K562 (cell line): Measurements from ENCODE around the gene PROK1. TPM values are rescaled to one million over a fixed set of nuclear protein-coding genes. Genes with fewer than 3 reads are reported as not detected.

ENCODE experiments used
- ATAC-seq: fragments of 200-7000 bp; cut with Tn5 transposase; 3 replicates; pipeline ENCODE4 v1.9.1; 2020; ENCODE audit warnings: moderate library complexity
- BruUV-seq: library from RNA; stranded (reverse); fragments of 400-500 nt; replicated peaks from 2 replicates; lab custom pipeline; 2021; lab: Mats Ljungman, UMichigan
- CTCF ChIA-PET: fragments of 300-600 bp; formaldehyde crosslinking; extraction: SDS; loops from one replicate; lab custom pipeline; 2021; ENCODE audit warnings: low intra/inter-chr PET ratio; lab: Yijun Ruan, JAX
- POLR2A ChIA-PET: fragments of 300-600, 350-650 bp; sonication (Branson Sonifier 250); formaldehyde crosslinking; extraction: SDS; loops from one replicate; lab custom pipeline; 2021; ENCODE audit warnings: antibody characterized with exemption, inconsistent platforms; lab: Yijun Ruan, JAX
- DNase-seq, 4 experiments: peaks; one replicate each; pipeline versions ENCODE4 v3.0.0 to v3.0.0-alpha.2; 2011 to 2018; ENCODE audit warnings: low spot score in 3 of 4, mixed read lengths in 3 of 4; ENCODE audit errors: extremely low read depth in 1 of 4
- FAIRE-seq: peaks from 2 replicates; lab custom pipeline; 2011; peaks lifted over from hg19 to GRCh38; lab: Jason Lieb, UNC
- H2AFZ ChIP-seq: 2 replicates; pipeline ENCODE4 v1.6.0; 2011; ENCODE audit warnings: low read depth, low read length, control low read depth, inconsistent platforms
- H3K27ac ChIP-seq: fragments of 200-600 bp; 3 replicates; pipeline ENCODE4 v1.8.0; 2011; ENCODE audit warnings: low read depth, mild to moderate bottlenecking, control low read depth, inconsistent platforms, low read length, moderate library complexity, mixed read lengths; ENCODE audit errors: extremely low read depth
- H3K27me3 ChIP-seq, 2 experiments: fragments of 300-600 bp in 1 of 2; 2 replicates in 1 of 2; 3 replicates in 1 of 2; pipeline versions ENCODE4 v1.6.0 to v1.8.0; 2011; ENCODE audit warnings: inconsistent platforms in 2 of 2, low read length in 2 of 2, mild to moderate bottlenecking in 1 of 2, mixed read lengths in 1 of 2, moderate library complexity in 1 of 2; ENCODE audit not compliant: control insufficient read depth in 2 of 2, insufficient read depth in 2 of 2
- H3K36me3 ChIP-seq: fragments of 300-600 bp; 3 replicates; pipeline ENCODE4 v1.8.0; 2011; ENCODE audit warnings: mild to moderate bottlenecking, low read length, inconsistent platforms; ENCODE audit not compliant: control insufficient read depth, insufficient read depth
- H3K4me1 ChIP-seq, 2 experiments: fragments of 200-600 bp in 1 of 2; replicated peaks in 1 of 2; 2 replicates in 1 of 2; 3 replicates in 1 of 2; pipeline versions ENCODE4 v1.5.1 to v1.8.0; 2011; ENCODE audit warnings: inconsistent platforms in 2 of 2, low read length in 2 of 2, mild to moderate bottlenecking in 1 of 2, mixed read lengths in 1 of 2, moderate library complexity in 1 of 2; ENCODE audit not compliant: control insufficient read depth in 2 of 2, insufficient read depth in 2 of 2
- H3K4me2 ChIP-seq: 2 replicates; pipeline ENCODE4 v1.6.1; 2011; ENCODE audit warnings: low read length, control low read depth, inconsistent platforms, mixed read lengths; ENCODE audit not compliant: insufficient read depth
- H3K4me3 ChIP-seq: fragments of 200-600 bp; sonication (generic), shearing (Covaris generic); 2 replicates; pipeline ENCODE4 v1.5.1; 2016; ENCODE audit warnings: control low read depth, inconsistent platforms
- H3K79me2 ChIP-seq: fragments of 200-600 bp; 3 replicates; pipeline ENCODE4 v1.8.0; 2011; ENCODE audit warnings: low read length, inconsistent platforms; ENCODE audit not compliant: control insufficient read depth, insufficient read depth
- H3K9ac ChIP-seq, 2 experiments: 2 replicates each; pipeline versions ENCODE4 v1.6.0 to v1.6.1; 2011; ENCODE audit warnings: low read depth in 2 of 2, low read length in 2 of 2, control low read depth in 1 of 2, inconsistent platforms in 1 of 2, mild to moderate bottlenecking in 1 of 2, mixed read lengths in 1 of 2; ENCODE audit not compliant: insufficient read depth in 1 of 2
- H3K9me1 ChIP-seq: one replicate; pipeline ENCODE4 v1.6.0; 2011; ENCODE audit warnings: inconsistent platforms, mild to moderate bottlenecking, low read length, moderate library complexity; ENCODE audit not compliant: control insufficient read depth, insufficient read depth
- H3K9me3 ChIP-seq: replicated peaks from 2 replicates; pipeline ENCODE4 v1.5.1; 2011; ENCODE audit warnings: low read depth, low read length, inconsistent platforms; ENCODE audit not compliant: control insufficient read depth, insufficient read depth
- H4K20me1 ChIP-seq: replicated peaks from 2 replicates; pipeline ENCODE4 v1.6.1; 2011; ENCODE audit warnings: low read length, inconsistent platforms, mixed read lengths; ENCODE audit not compliant: control insufficient read depth, insufficient read depth
- BCOR ChIP-seq: fragments of 450-650 bp; IDR thresholded peaks from 2 replicates; pipeline ENCODE4 v1.6.1; 2016
- BRCA1 ChIP-seq, 2 experiments: fragments of 450-650 bp in 1 of 2; sonication (generic) in 1 of 2; formaldehyde crosslinking in 1 of 2; IDR thresholded peaks; 2 replicates each; pipeline versions ENCODE4 v1.5.0 to v1.6.1; 2017 to 2020; ENCODE audit warnings: mild to moderate bottlenecking in 1 of 2, missing genetic modification reagents in 1 of 2
- CREM ChIP-seq: IDR thresholded peaks from 2 replicates; pipeline ENCODE4 v1.6.1; 2014; ENCODE audit warnings: antibody characterized with exemption, low read depth
- MAZ ChIP-seq, 2 experiments: fragments of 450-650 bp in 1 of 2; sonication (generic) in 1 of 2; formaldehyde crosslinking; IDR thresholded peaks in 1 of 2; conservative IDR thresholded peaks in 1 of 2; 2 replicates each; pipeline versions ENCODE4 v1.4.0 to v1.5.0; 2020; ENCODE audit warnings: mild to moderate bottlenecking in 1 of 2, missing genetic modification reagents in 1 of 2
- OTX1 ChIP-seq: fragments of 450-650 bp; formaldehyde crosslinking; IDR thresholded peaks from 2 replicates; pipeline ENCODE4 v1.4.0; 2022; ENCODE audit warnings: mild to moderate bottlenecking
- PHF20 ChIP-seq: fragments of 450-650 bp; IDR thresholded peaks from 2 replicates; pipeline ENCODE4 v1.6.1; 2018; ENCODE audit not compliant: partially characterized antibody
- RBBP5 ChIP-seq: fragments of 200-600 bp; sonication (generic); IDR thresholded peaks from 2 replicates; pipeline ENCODE4 v1.6.1; 2012; ENCODE audit warnings: borderline replicate concordance, mild to moderate bottlenecking, low read length, control low read depth, inconsistent platforms; ENCODE audit not compliant: insufficient read depth, poor library complexity, severe bottlenecking
- SP2 ChIP-seq: IDR thresholded peaks from 2 replicates; pipeline ENCODE4 v1.6.1; 2011; ENCODE audit warnings: mild to moderate bottlenecking, low read depth, low read length, moderate library complexity; ENCODE audit not compliant: poor library complexity, severe bottlenecking; ENCODE audit errors: extremely low read depth
- XRCC5 ChIP-seq: fragments of 200-400 bp; formaldehyde crosslinking; IDR thresholded peaks from 2 replicates; pipeline ENCODE4 v1.6.1; 2017; ENCODE audit warnings: low read depth, mild to moderate bottlenecking, low read length
- ZNF436 ChIP-seq: fragments of 250-450, 450-650 bp; sonication (Bioruptor Pico); formaldehyde crosslinking; IDR thresholded peaks from 2 replicates; pipeline ENCODE4 v1.7.0; 2020; ENCODE audit warnings: mild to moderate bottlenecking
- ZNF586 ChIP-seq: fragments of 450-650 bp; formaldehyde crosslinking; conservative IDR thresholded peaks from 2 replicates; pipeline ENCODE4 v1.4.0; 2020; ENCODE audit warnings: mild to moderate bottlenecking, moderate library complexity
- WGBS: fragments of 100-300 bp; shearing (Covaris generic); methylation state at CpG from one replicate; pipeline ENCODE4 v1.1.6; 2016; ENCODE audit warnings: low coverage, mixed read lengths; ENCODE audit not compliant: insufficient coverage; ENCODE audit errors: missing lambda C conversion rate; 5-methylcytosine and 5-hydroxymethylcytosine counted together
- in situ Hi-C: fragments of 300-500 bp; cut with MboI; formaldehyde crosslinking; loops from 4 replicates; pipeline ENCODE4 v1.15.0; 2018; ENCODE audit warnings: inconsistent platforms, mixed read lengths
- intact Hi-C: fragments of 100-400 bp; cut with micrococcal nuclease; formaldehyde crosslinking; loops from 2 replicates; pipeline ENCODE4 v1.14.2; 2022
- polyA plus RNA-seq, 8 experiments: library from polyadenylated mRNA; depleted of rRNA in 4 of 8; stranded (reverse) in 5 of 8; unstranded in 3 of 8; fragments of >200 nt; fragmentation: Nextera tagmentation in 2 of 8; fragmentation: Illumina TruSeq in 1 of 8; extraction: Ambion mirVana in 2 of 8; extraction: Trizol in 1 of 8; gene quantifications; 2 replicates each; pipeline versions ENCODE4 v1.2.1 to v1.2.3, GENCODE V29; 2011 to 2014; ENCODE audit warnings: inconsistent platforms in 1 of 8, missing spikeins in 1 of 8
- total RNA-seq, 7 experiments: library from RNA; depleted of rRNA in 6 of 7; stranded (reverse); fragments of >200 nt in 6 of 7; fragmentation: Illumina TruSeq in 2 of 7; extraction: Trizol in 2 of 7; gene quantifications; 2 replicates each; pipeline versions ENCODE4 v1.2.1 to v1.2.3, GENCODE V29; 2011 to 2021; ENCODE audit warnings: low replicate concordance in 1 of 7
- TF ChIP-seq, protein P1 (sequence below): fragments of 150-350 bp; IDR thresholded peaks from 2 replicates; pipeline ENCODE4 v1.6.1; 2014; ENCODE audit warnings: low read depth, mild to moderate bottlenecking, low read length, borderline replicate concordance
- TF ChIP-seq, protein P2 (sequence below): sonication (generic); formaldehyde crosslinking; IDR thresholded peaks from 2 replicates; pipeline ENCODE4 v1.8.0; 2023; ENCODE audit warnings: mild to moderate bottlenecking, missing genetic modification reagents

Gene PROK1
- total and polyA plus RNA-seq, 9 of the 15 experiments (the other 6 are each of a cell fraction or from before 2014, with no cell fraction given) = 0.15 TPM; not detected in 8

DNA sequence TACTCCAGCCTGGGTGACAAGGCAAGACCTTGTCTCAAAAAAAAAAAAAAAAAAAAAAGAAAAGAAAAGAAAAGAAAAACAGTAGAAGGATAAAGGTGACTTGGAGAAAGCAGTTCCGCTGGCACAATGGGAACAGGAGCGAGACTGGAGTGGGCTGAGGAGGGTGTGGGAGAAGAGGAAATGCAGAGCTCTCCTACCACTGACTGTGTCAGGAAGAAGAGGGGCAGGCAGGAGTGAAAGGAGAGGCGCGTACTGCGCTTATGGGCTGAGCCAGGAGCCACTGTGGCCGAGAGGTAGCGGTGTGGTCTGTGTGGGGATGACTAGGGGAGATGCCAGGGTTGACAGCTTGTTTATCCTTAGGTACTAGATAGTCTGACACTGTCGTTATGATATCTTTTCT is 6.4 kb upstream of the PROK1 start:
- H3K4me1 ChIP-seq = no peaks in the 10 kb centered on the region
- no TSS peak for BruUV-seq
- H3K27ac ChIP-seq = no peak overlapping the region
- H3K27me3 ChIP-seq = peaks cover 61 to 84% of the 10 kb centered on the region in 2 experiments
- no peak overlapping the region for H3K4me3 ChIP-seq
- H3K9me3 ChIP-seq = no peaks in the 10 kb centered on the region
- H3K36me3 ChIP-seq = no peaks in the 10 kb centered on the region
- no peaks in the 10 kb centered on the region for H3K79me2 ChIP-seq
- H3K9me1 ChIP-seq = no peaks in the 10 kb centered on the region
- no peak overlapping the region for H3K4me2 ChIP-seq
- intact Hi-C loops (no loop called here), in situ Hi-C loops (no loop called here)
- H2AFZ ChIP-seq = no peak overlapping the region
- ChIA-PET CTCF (no interaction called here), POLR2A (interaction anchor here (0.6 to 1.3 kb wide), 3 partner anchors 10 to 107 kb away, joined by 3 to 4 read pairs (median 3); no protein-coding TSS in a partner anchor)
- 2% methylated on average over 8 of the region's 8 CpGs for WGBS
- H3K9ac ChIP-seq = no peak overlapping the region
- DNase-seq (no peak), FAIRE-seq (no peak), ATAC-seq (peak; percentile 49)
- H4K20me1 ChIP-seq = peaks cover 20% of the 10 kb centered on the region; the same call in 1 of the 2 replicates
- TF ChIP-seq ZNF586 (CRISPR knock-in tag) (no peak), BCOR (no peak), OTX1 (CRISPR knock-in tag) (no peak), RBBP5 (no peak), ZNF436 (CRISPR knock-in tag) (no peak), PHF20 (no peak), SP2 (no peak), BRCA1 (IDR thresholded peaks at IDR 0.05) (no peak), BRCA1 (CRISPR knock-in tag; IDR thresholded peaks at IDR 0.05) (no peak), CREM (no peak), XRCC5 (no peak), MAZ (CRISPR knock-in tag; conservative IDR thresholded peaks at IDR 0.05 in 1 of 2, IDR thresholded peaks at IDR 0.05 in 1 of 2) (no peak)
- TF ChIP-seq, protein P1, sequence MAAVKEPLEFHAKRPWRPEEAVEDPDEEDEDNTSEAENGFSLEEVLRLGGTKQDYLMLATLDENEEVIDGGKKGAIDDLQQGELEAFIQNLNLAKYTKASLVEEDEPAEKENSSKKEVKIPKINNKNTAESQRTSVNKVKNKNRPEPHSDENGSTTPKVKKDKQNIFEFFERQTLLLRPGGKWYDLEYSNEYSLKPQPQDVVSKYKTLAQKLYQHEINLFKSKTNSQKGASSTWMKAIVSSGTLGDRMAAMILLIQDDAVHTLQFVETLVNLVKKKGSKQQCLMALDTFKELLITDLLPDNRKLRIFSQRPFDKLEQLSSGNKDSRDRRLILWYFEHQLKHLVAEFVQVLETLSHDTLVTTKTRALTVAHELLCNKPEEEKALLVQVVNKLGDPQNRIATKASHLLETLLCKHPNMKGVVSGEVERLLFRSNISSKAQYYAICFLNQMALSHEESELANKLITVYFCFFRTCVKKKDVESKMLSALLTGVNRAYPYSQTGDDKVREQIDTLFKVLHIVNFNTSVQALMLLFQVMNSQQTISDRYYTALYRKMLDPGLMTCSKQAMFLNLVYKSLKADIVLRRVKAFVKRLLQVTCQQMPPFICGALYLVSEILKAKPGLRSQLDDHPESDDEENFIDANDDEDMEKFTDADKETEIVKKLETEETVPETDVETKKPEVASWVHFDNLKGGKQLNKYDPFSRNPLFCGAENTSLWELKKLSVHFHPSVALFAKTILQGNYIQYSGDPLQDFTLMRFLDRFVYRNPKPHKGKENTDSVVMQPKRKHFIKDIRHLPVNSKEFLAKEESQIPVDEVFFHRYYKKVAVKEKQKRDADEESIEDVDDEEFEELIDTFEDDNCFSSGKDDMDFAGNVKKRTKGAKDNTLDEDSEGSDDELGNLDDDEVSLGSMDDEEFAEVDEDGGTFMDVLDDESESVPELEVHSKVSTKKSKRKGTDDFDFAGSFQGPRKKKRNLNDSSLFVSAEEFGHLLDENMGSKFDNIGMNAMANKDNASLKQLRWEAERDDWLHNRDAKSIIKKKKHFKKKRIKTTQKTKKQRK = no peak
- TF ChIP-seq, protein P2, sequence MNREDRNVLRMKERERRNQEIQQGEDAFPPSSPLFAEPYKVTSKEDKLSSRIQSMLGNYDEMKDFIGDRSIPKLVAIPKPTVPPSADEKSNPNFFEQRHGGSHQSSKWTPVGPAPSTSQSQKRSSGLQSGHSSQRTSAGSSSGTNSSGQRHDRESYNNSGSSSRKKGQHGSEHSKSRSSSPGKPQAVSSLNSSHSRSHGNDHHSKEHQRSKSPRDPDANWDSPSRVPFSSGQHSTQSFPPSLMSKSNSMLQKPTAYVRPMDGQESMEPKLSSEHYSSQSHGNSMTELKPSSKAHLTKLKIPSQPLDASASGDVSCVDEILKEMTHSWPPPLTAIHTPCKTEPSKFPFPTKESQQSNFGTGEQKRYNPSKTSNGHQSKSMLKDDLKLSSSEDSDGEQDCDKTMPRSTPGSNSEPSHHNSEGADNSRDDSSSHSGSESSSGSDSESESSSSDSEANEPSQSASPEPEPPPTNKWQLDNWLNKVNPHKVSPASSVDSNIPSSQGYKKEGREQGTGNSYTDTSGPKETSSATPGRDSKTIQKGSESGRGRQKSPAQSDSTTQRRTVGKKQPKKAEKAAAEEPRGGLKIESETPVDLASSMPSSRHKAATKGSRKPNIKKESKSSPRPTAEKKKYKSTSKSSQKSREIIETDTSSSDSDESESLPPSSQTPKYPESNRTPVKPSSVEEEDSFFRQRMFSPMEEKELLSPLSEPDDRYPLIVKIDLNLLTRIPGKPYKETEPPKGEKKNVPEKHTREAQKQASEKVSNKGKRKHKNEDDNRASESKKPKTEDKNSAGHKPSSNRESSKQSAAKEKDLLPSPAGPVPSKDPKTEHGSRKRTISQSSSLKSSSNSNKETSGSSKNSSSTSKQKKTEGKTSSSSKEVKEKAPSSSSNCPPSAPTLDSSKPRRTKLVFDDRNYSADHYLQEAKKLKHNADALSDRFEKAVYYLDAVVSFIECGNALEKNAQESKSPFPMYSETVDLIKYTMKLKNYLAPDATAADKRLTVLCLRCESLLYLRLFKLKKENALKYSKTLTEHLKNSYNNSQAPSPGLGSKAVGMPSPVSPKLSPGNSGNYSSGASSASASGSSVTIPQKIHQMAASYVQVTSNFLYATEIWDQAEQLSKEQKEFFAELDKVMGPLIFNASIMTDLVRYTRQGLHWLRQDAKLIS (CRISPR knock-in tag) = no peak
